Adrenal gland (tissue), 12 donors: ENCODE data around the gene TACC2. TPM values are rescaled to one million over a fixed set of nuclear protein-coding genes. Genes with fewer than 3 reads are reported as not detected.

Experiments used
- DNase-seq, 7 donors: peaks; one replicate each; pipeline ENCODE4 v3.0.0-alpha.2; 2019 to 2020
- H3K27ac ChIP-seq, 5 donors: fragments of 200-600 bp; sonication (generic) in 4 of 5; 1 replicate in 3 of 5; 2 replicates in 2 of 5; pipeline versions ENCODE4 v1.5.1 to v1.8.0; 2016 to 2020; ENCODE audit warnings: mild to moderate bottlenecking in 1 of 5
- H3K27me3 ChIP-seq: fragments of 200-600 bp; 2 replicates; pipeline ENCODE4 v1.8.0; 2021
- H3K36me3 ChIP-seq, 2 donors: fragments of 200-600 bp; replicated peaks in 1 of 2; 1 replicate in 1 of 2; 2 replicates in 1 of 2; pipeline versions ENCODE4 v1.5.1 to v1.8.0; 2018 to 2022
- H3K4me1 ChIP-seq, 2 donors: fragments of 200-600 bp; replicated peaks in 1 of 2; 1 replicate in 1 of 2; 2 replicates in 1 of 2; pipeline versions ENCODE4 v1.5.1 to v1.8.0; 2018 to 2021
- H3K4me3 ChIP-seq, 4 donors: fragments of 200-600 bp; sonication (generic) in 3 of 4; one replicate each; pipeline ENCODE4 v1.5.1; 2016 to 2018
- H3K9me3 ChIP-seq, 3 donors: fragments of 200-600 bp; sonication (generic) in 1 of 3; replicated peaks in 1 of 3; 1 replicate in 2 of 3; 2 replicates in 1 of 3; pipeline versions ENCODE4 v1.5.1 to v1.8.0; 2016 to 2021
- CTCF ChIP-seq, 6 experiments: fragments of 450-650 bp in 4 of 6; fragments of 200-600 bp in 2 of 6; sonication (generic) in 1 of 6; IDR thresholded peaks; 1 replicate in 5 of 6; 2 replicates in 1 of 6; pipeline versions ENCODE4 v1.5.1 to v1.8.0; 2016 to 2021; ENCODE audit warnings: antibody characterized with exemption in 6 of 6, mild to moderate bottlenecking in 2 of 6, moderate library complexity in 1 of 6
- POLR2A ChIP-seq, 2 donors: fragments of 450-650 bp; IDR thresholded peaks; one replicate each; pipeline ENCODE4 v1.6.1; 2017; ENCODE audit warnings: antibody characterized with exemption in 2 of 2, mild to moderate bottlenecking in 2 of 2, moderate library complexity in 1 of 2
- WGBS, 4 donors: extraction: QIAGEN DNeasy Blood & Tissue Kit in 2 of 4; methylation state at CpG; one replicate each; pipeline versions ENCODE4 v1.1.5 to v1.1.7; 2013 to 2017; 5-methylcytosine and 5-hydroxymethylcytosine counted together
- intact Hi-C, 2 donors: fragments of 100-400 bp; cut with DNase I; formaldehyde crosslinking; loops; one replicate each; pipeline versions ENCODE4 v1.14.1 to v1.15.0; 2022 to 2023
- polyA plus RNA-seq, 3 donors: library from polyadenylated mRNA; stranded (reverse); fragments of 200-250 nt in 2 of 3; fragments of 350-450 nt in 1 of 3; fragmentation: Illumina TruSeq in 1 of 3; extraction: RNeasy Lipid Tissue Mini Kit (QIAGEN cat#74804) in 1 of 3; gene quantifications; one replicate each; pipeline ENCODE4 v1.2.3, GENCODE V29; 2013 to 2014
- total RNA-seq, 9 donors: library from RNA; depleted of rRNA in 4 of 9; stranded (reverse); fragments of >200 nt in 4 of 9; fragments of 120-200 nt in 1 of 9; fragmentation: NEBNext Ultra II Directional in 1 of 9; extraction: Animal tissue kit (Norgen Biotek cat#: 25700) in 1 of 9; gene quantifications; one replicate each; pipeline versions ENCODE4 v1.1.0 to v1.2.4, GENCODE V29; 2013 to 2023
- donor health status: healthy with polysubstance abuse.
- donor health status: Bipolar disorder and iron deficiency.
- donor health status: DM: yes; HTN: yes; CAD: no.
- donor health status: DM: no; HTN: no; CAD: no.
- donor health status: DM: no; HTN: no; CAD: no.
- donor health status: DM: yes; HTN: yes; CAD: no.

TACC2 gene
- total and polyA plus RNA-seq, 12 donors: 11.3 to 45.7 (median 26.3) TPM

- H3K27ac ChIP-seq: no peak overlapping the region
- intact Hi-C loops: no loop called here
- no peaks in the 10 kb centered on the region for H3K36me3 ChIP-seq
- TF ChIP-seq POLR2A (IDR thresholded peaks at IDR 0.05) (no peak), CTCF (IDR thresholded peaks at IDR 0.05) (no peak)
- DNase-seq: no peak
- WGBS, 4 donors: 88 to 92% (median 91%) methylated on average over 4 of the region's 4 CpGs
- H3K4me3 ChIP-seq: no peak overlapping the region
- H3K9me3 ChIP-seq: peaks cover 0 to 5% (median 0%) of the 10 kb centered on the region in 3 donors
- H3K4me1 ChIP-seq: peaks cover 0 to 4% of the 10 kb centered on the region in 2 donors
- no peaks in the 10 kb centered on the region for H3K27me3 ChIP-seq
Measured at GRCh38 chr10:121999301-121999700, 10.3 kb downstream of the TACC2 start.

- WGBS, 4 donors: 42 to 72% (median 55%) methylated on average over 1 of the region's 1 CpG
- no peak for TF ChIP-seq POLR2A (IDR thresholded peaks at IDR 0.05)
- no peak for TF ChIP-seq CTCF (IDR thresholded peaks at IDR 0.05)
- no peak overlapping the region for H3K4me3 ChIP-seq
- no peaks in the 10 kb centered on the region for H3K36me3 ChIP-seq
- intact Hi-C loops: no loop called here
- no peak for DNase-seq
- H3K27me3 ChIP-seq: no peaks in the 10 kb centered on the region
- no peaks in the 10 kb centered on the region for H3K4me1 ChIP-seq
- H3K27ac ChIP-seq: no peak overlapping the region
- peaks cover 0 to 5% (median 0%) of the 10 kb centered on the region in 3 donors for H3K9me3 ChIP-seq
Measured at GRCh38 chr10:122001698-122002097, 12.7 kb downstream of the TACC2 start.

- 46 to 69% (median 60%) methylated on average over 3 of the region's 3 CpGs for WGBS, 4 donors
- intact Hi-C loops: no loop called here
- H3K9me3 ChIP-seq: no peaks in the 10 kb centered on the region
- DNase-seq: no peak
- no peak for TF ChIP-seq POLR2A (IDR thresholded peaks at IDR 0.05)
- TF ChIP-seq CTCF (IDR thresholded peaks at IDR 0.05): no peak
- no peaks in the 10 kb centered on the region for H3K27me3 ChIP-seq
- no peaks in the 10 kb centered on the region for H3K4me1 ChIP-seq
- no peaks in the 10 kb centered on the region for H3K36me3 ChIP-seq
- no peak overlapping the region for H3K27ac ChIP-seq
- no peak overlapping the region for H3K4me3 ChIP-seq
Measured at GRCh38 chr10:122007415-122007814, 18.5 kb downstream of the TACC2 start.

- Histone ChIP-seq H3K27ac (no peak overlapping the region), H3K36me3 (no peaks in the 10 kb centered on the region), H3K27me3 (no peaks in the 10 kb centered on the region), H3K9me3 (no peaks in the 10 kb centered on the region), H3K4me3 (no peak overlapping the region), H3K4me1 (no peaks in the 10 kb centered on the region)
- WGBS, 4 donors: 80 to 92% (median 85%) methylated on average over 4 of the region's 4 CpGs
- intact Hi-C loops: no loop called here
- DNase-seq: no peak
- TF ChIP-seq CTCF (IDR thresholded peaks at IDR 0.05) (no peak), POLR2A (IDR thresholded peaks at IDR 0.05) (no peak)
Measured at GRCh38 chr10:122010405-122011050, 21.6 kb downstream of the TACC2 start.
